H9 (cell line): ENCODE data around the gene SKAP1. TPM values are rescaled to one million over a fixed set of nuclear protein-coding genes. Genes with fewer than 3 reads are reported as not detected.

Experiments used
- DNase-seq: peaks from one replicate; pipeline ENCODE4 v3.0.0-alpha.2; 2017
- H2AFZ ChIP-seq: one replicate; pipeline ENCODE4 v1.6.1; 2013; ENCODE audit warnings: mild to moderate bottlenecking, low read length, control low read depth, moderate library complexity
- H2AK5ac ChIP-seq: 2 replicates; pipeline ENCODE4 v1.6.1; 2013; ENCODE audit warnings: low read length, control low read depth, mixed read lengths; ENCODE audit not compliant: insufficient read length
- H2BK120ac ChIP-seq: one replicate; pipeline ENCODE4 v1.6.1; 2013; ENCODE audit warnings: low read depth, mild to moderate bottlenecking, low read length, control low read depth, inconsistent platforms; ENCODE audit not compliant: poor library complexity, severe bottlenecking
- H2BK12ac ChIP-seq: 2 replicates; pipeline ENCODE4 v1.6.1; 2013; ENCODE audit warnings: low read length, control low read depth, mixed read lengths, low read depth; ENCODE audit not compliant: insufficient read length
- H2BK15ac ChIP-seq: 2 replicates; pipeline ENCODE4 v1.6.1; 2013; ENCODE audit warnings: low read depth, low read length, control low read depth
- H2BK20ac ChIP-seq: one replicate; pipeline ENCODE4 v1.6.1; 2013; ENCODE audit warnings: low read depth, mild to moderate bottlenecking, low read length, control low read depth, inconsistent platforms; ENCODE audit not compliant: poor library complexity, severe bottlenecking
- H2BK5ac ChIP-seq: 2 replicates; pipeline ENCODE4 v1.6.1; 2013; ENCODE audit warnings: low read length, control low read depth, mixed read lengths; ENCODE audit not compliant: insufficient read length
- H3K14ac ChIP-seq: 2 replicates; pipeline ENCODE4 v1.6.1; 2013; ENCODE audit warnings: low read length, control low read depth; ENCODE audit not compliant: insufficient read depth
- H3K18ac ChIP-seq: 2 replicates; pipeline ENCODE4 v1.6.1; 2013; ENCODE audit warnings: low read depth, mild to moderate bottlenecking, mixed read lengths, low read length, control low read depth; ENCODE audit not compliant: insufficient read length
- H3K23ac ChIP-seq: 2 replicates; pipeline ENCODE4 v1.6.1; 2013; ENCODE audit warnings: low read length, control low read depth, mixed read lengths, low read depth; ENCODE audit not compliant: insufficient read length
- H3K23me2 ChIP-seq: 2 replicates; pipeline ENCODE4 v1.6.1; 2013; ENCODE audit warnings: low read depth, mild to moderate bottlenecking, mixed read lengths, low read length, control low read depth; ENCODE audit not compliant: insufficient read length, poor library complexity, severe bottlenecking
- H3K27ac ChIP-seq: 2 replicates; pipeline ENCODE4 v1.5.1; 2013; ENCODE audit warnings: low read length, control low read depth, mixed read lengths, low read depth; ENCODE audit not compliant: insufficient read length
- H3K27me3 ChIP-seq: 2 replicates; pipeline ENCODE4 v1.6.1; 2013; ENCODE audit warnings: low read length, control low read depth, inconsistent platforms; ENCODE audit not compliant: insufficient read depth
- H3K4ac ChIP-seq: 2 replicates; pipeline ENCODE4 v1.6.1; 2013; ENCODE audit warnings: low read depth, mild to moderate bottlenecking, control low read depth, inconsistent platforms, low read length, moderate library complexity
- H3K4me1 ChIP-seq: 2 replicates; pipeline ENCODE4 v1.6.1; 2013; ENCODE audit warnings: low read length, control low read depth, inconsistent platforms; ENCODE audit not compliant: insufficient read depth
- H3K4me2 ChIP-seq: 2 replicates; pipeline ENCODE4 v1.6.1; 2013; ENCODE audit warnings: low read length, control low read depth, mixed read lengths; ENCODE audit not compliant: insufficient read length, insufficient read depth
- H3K56ac ChIP-seq: 2 replicates; pipeline ENCODE4 v1.6.1; 2013; ENCODE audit warnings: low read depth, mild to moderate bottlenecking, mixed read lengths, low read length, control low read depth; ENCODE audit not compliant: insufficient read length
- H3K79me1 ChIP-seq: 2 replicates; pipeline ENCODE4 v1.6.1; 2013; ENCODE audit warnings: low read depth, mild to moderate bottlenecking, moderate library complexity, low read length, control low read depth, inconsistent platforms; ENCODE audit not compliant: insufficient read depth, poor library complexity, severe bottlenecking
- H3K79me2 ChIP-seq: 2 replicates; pipeline ENCODE4 v1.6.1; 2013; ENCODE audit warnings: low read length, control low read depth, inconsistent platforms; ENCODE audit not compliant: insufficient read depth
- H3K9ac ChIP-seq: 2 replicates; pipeline ENCODE4 v1.6.1; 2013; ENCODE audit warnings: low read length, control low read depth, mixed read lengths; ENCODE audit not compliant: insufficient read length; ENCODE audit errors: extremely low read depth
- H3K9me3 ChIP-seq: one replicate; pipeline ENCODE4 v1.6.1; 2013; ENCODE audit warnings: low read depth, low read length, inconsistent platforms; ENCODE audit not compliant: control insufficient read depth
- H3T11ph ChIP-seq: one replicate; pipeline ENCODE4 v1.6.1; 2013; ENCODE audit warnings: mild to moderate bottlenecking, low read length, control low read depth, inconsistent platforms
- H4K20me1 ChIP-seq: one replicate; pipeline ENCODE4 v1.6.1; 2013; ENCODE audit not compliant: control insufficient read depth, insufficient read length, insufficient read depth
- H4K5ac ChIP-seq: 2 replicates; pipeline ENCODE4 v1.6.1; 2013; ENCODE audit warnings: low read depth, mild to moderate bottlenecking, mixed read lengths, low read length, control low read depth; ENCODE audit not compliant: insufficient read length
- H4K8ac ChIP-seq: replicated peaks from 2 replicates; pipeline ENCODE4 v1.6.1; 2013; ENCODE audit warnings: low read length, control low read depth, mixed read lengths, low read depth; ENCODE audit not compliant: insufficient read length
- H4K91ac ChIP-seq: 2 replicates; pipeline ENCODE4 v1.6.1; 2013; ENCODE audit warnings: low read depth, mild to moderate bottlenecking, moderate library complexity, mixed read lengths, low read length, control low read depth; ENCODE audit not compliant: insufficient read length
- H3K27ac Mint-ChIP-seq, 3 experiments: 2 replicates in 2 of 3; 3 replicates in 1 of 3; pipeline ENCODE4 v1.8.0; 2020 to 2021; ENCODE audit warnings: mixed read lengths in 3 of 3, mild to moderate bottlenecking in 1 of 3, moderate library complexity in 1 of 3
- H3K27me3 Mint-ChIP-seq: 2 replicates; pipeline ENCODE4 v1.8.0; 2021; ENCODE audit warnings: low read depth, mild to moderate bottlenecking, moderate library complexity, mixed read lengths
- H3K36me3 Mint-ChIP-seq, 3 experiments: 2 replicates in 2 of 3; 3 replicates in 1 of 3; pipeline ENCODE4 v1.8.0; 2020 to 2021; ENCODE audit warnings: low read depth in 3 of 3, mixed read lengths in 3 of 3; ENCODE audit not compliant: insufficient read depth in 1 of 3
- H3K4me1 Mint-ChIP-seq, 2 experiments: 2 replicates each; pipeline ENCODE4 v1.8.0; 2020; ENCODE audit warnings: mixed read lengths in 2 of 2
- H3K4me3 Mint-ChIP-seq, 2 experiments: 2 replicates in 1 of 2; 3 replicates in 1 of 2; pipeline ENCODE4 v1.8.0; 2020 to 2021; ENCODE audit warnings: mild to moderate bottlenecking in 2 of 2, mixed read lengths in 2 of 2, moderate library complexity in 1 of 2
- H3K9me3 Mint-ChIP-seq, 2 experiments: 2 replicates in 1 of 2; 3 replicates in 1 of 2; pipeline ENCODE4 v1.8.0; 2020; ENCODE audit warnings: mild to moderate bottlenecking in 2 of 2, mixed read lengths in 2 of 2, moderate library complexity in 1 of 2
- WGBS: extraction: QIAGEN DNeasy Blood & Tissue Kit; methylation state at CpG from one replicate; pipeline ENCODE4 v1.1.7; 2013; ENCODE audit warnings: missing lambda C conversion rate, low lambda C conversion rate, mixed read lengths; ENCODE audit not compliant: insufficient read length; ENCODE audit errors: extremely low coverage; 5-methylcytosine and 5-hydroxymethylcytosine counted together
- total RNA-seq: library from RNA; stranded (reverse); gene quantifications from 2 replicates; pipeline ENCODE4 v1.2.1, GENCODE V29; 2021
- TF ChIP-seq, protein P1 (sequence below): fragments of 200-600 bp; sonication (generic); conservative IDR thresholded peaks from 3 replicates; pipeline ENCODE4 v1.8.0; 2021; ENCODE audit warnings: antibody characterized with exemption, mild to moderate bottlenecking

Gene SKAP1
- total RNA-seq, 1 experiment from 2014 or later: not detected

GRCh38 chr17:48282303-48282702 lies 147.7 kb downstream of the SKAP1 start:
- TF ChIP-seq, protein P1, sequence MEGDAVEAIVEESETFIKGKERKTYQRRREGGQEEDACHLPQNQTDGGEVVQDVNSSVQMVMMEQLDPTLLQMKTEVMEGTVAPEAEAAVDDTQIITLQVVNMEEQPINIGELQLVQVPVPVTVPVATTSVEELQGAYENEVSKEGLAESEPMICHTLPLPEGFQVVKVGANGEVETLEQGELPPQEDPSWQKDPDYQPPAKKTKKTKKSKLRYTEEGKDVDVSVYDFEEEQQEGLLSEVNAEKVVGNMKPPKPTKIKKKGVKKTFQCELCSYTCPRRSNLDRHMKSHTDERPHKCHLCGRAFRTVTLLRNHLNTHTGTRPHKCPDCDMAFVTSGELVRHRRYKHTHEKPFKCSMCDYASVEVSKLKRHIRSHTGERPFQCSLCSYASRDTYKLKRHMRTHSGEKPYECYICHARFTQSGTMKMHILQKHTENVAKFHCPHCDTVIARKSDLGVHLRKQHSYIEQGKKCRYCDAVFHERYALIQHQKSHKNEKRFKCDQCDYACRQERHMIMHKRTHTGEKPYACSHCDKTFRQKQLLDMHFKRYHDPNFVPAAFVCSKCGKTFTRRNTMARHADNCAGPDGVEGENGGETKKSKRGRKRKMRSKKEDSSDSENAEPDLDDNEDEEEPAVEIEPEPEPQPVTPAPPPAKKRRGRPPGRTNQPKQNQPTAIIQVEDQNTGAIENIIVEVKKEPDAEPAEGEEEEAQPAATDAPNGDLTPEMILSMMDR: no peak
- Mint-ChIP-seq H3K9me3 (no peaks in the 10 kb centered on the region), H3K27me3 (peaks cover 7% of the 10 kb centered on the region), H3K36me3 (no peaks in the 10 kb centered on the region), H3K4me3 (no peak overlapping the region), H3K4me1 (no peaks in the 10 kb centered on the region), H3K27ac (no peak overlapping the region)
- H4K5ac ChIP-seq: no peak overlapping the region
- H3T11ph ChIP-seq: no peak overlapping the region
- H3K9ac ChIP-seq: no peak overlapping the region
- no peaks in the 10 kb centered on the region for H3K9me3 ChIP-seq
- no peaks in the 10 kb centered on the region for H3K79me1 ChIP-seq
- no peaks in the 10 kb centered on the region for H3K23me2 ChIP-seq
- no peaks in the 10 kb centered on the region for H3K27me3 ChIP-seq
- no peak overlapping the region for H3K14ac ChIP-seq
- H3K4ac ChIP-seq: no peak overlapping the region
- no peak overlapping the region for H2BK120ac ChIP-seq
- no peak overlapping the region for H3K27ac ChIP-seq
- H3K18ac ChIP-seq: no peak overlapping the region
- H4K91ac ChIP-seq: no peak overlapping the region
- no peak overlapping the region for H4K8ac ChIP-seq
- H3K79me2 ChIP-seq: no peaks in the 10 kb centered on the region
- H3K56ac ChIP-seq: no peak overlapping the region
- no peak for DNase-seq
- no peak overlapping the region for H2BK15ac ChIP-seq
- WGBS: no CpG with 5 or more reads among the region's 2 CpGs
- no peak overlapping the region for H2BK12ac ChIP-seq
- H3K4me1 ChIP-seq: no peaks in the 10 kb centered on the region
- no peak overlapping the region for H3K23ac ChIP-seq
- H2BK20ac ChIP-seq: no peak overlapping the region
- H2AK5ac ChIP-seq: no peak overlapping the region
- no peak overlapping the region for H2BK5ac ChIP-seq
- H4K20me1 ChIP-seq: no peaks in the 10 kb centered on the region
- no peak overlapping the region for H3K4me2 ChIP-seq
- no peak overlapping the region for H2AFZ ChIP-seq
